Hematopoietic multipotent progenitor cell (in vitro differentiated cells): ENCODE measurements around the gene FOXA2. TPM values are rescaled to one million over a fixed set of nuclear protein-coding genes. Genes with fewer than 3 reads are reported as not detected.
"Not testable (repeated sequence)": the region's sequence is repeated elsewhere in the genome, so short reads cannot be mapped to it uniquely, and the experiment has no call there.

Experiments used
- DNase-seq, 3 donors: peaks; one replicate each; pipeline ENCODE4 v3.0.0-alpha.2; 2011 to 2015; ENCODE audit warnings: low read depth in 2 of 3, low spot score in 2 of 3
- total RNA-seq: library from RNA; depleted of rRNA; stranded (reverse); fragments of >200 nt; gene quantifications from one replicate; pipeline ENCODE4 v1.2.3, GENCODE V29; 2012

FOXA2 gene
- total RNA-seq, 1 donor = not detected

DNA sequence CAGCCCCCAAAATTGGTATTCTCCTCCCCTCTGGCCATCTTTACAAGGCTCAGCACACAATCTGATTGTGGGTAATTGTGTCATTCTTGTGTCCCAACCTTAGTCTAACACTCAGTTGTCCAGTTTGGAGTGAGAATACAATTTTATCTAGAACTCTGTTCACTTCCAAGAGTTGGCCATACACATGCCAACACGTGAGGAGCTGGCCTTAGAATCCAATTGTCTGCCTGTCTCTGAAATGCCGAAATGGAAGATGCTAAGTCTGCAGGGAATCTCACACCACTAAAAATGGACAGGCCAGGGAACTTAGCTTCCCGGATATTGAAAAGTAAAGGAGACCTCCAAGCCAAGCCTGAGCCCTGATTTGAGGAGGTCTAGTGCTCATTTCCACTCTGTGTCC, 12.3 kb downstream of the FOXA2 start:
- DNase-seq = no peak

DNA sequence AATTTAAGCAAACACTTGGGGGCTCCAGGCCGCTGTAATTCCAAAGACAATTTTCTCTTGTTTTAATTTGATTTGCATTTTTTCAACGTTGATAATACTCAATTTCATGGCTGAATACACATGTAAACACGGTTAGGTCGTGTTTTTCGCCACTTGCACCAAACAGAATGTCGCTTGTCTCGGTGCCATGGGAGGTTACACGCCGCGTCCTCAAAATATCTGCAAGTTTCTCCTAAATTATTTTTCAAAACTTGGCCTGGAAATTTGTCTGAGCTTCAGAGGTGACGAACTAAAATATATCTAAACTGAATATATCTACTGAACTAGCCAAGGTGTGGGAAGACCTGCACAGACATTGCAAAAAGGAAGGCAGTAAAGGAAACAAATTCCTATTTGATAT, 15.0 kb downstream of the FOXA2 start:
- no peak for DNase-seq

DNA sequence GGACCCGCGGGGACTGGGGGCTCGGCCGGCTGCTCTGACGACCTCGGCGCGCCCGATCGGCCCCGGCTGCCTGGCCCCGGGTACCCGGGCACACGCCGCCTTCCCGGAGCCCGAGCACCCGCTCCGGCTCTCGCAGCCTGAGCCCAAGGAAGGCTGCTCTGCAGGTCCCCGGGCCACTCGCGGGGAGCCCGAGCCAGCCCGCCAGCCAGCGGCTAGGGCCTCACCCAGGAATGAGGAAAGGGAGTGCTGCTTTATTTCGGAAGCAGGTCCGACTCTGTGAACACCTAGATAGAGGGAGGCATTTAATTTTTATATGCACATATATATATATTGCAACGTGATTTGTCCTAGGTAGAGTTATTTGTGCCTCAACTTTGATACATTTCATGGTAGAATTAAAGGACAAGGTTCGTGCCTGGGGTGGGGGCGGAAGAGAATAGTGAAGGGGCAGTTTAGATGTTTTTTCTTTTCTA, 15.5 kb downstream of the FOXA2 start:
- DNase-seq = no peak

DNA sequence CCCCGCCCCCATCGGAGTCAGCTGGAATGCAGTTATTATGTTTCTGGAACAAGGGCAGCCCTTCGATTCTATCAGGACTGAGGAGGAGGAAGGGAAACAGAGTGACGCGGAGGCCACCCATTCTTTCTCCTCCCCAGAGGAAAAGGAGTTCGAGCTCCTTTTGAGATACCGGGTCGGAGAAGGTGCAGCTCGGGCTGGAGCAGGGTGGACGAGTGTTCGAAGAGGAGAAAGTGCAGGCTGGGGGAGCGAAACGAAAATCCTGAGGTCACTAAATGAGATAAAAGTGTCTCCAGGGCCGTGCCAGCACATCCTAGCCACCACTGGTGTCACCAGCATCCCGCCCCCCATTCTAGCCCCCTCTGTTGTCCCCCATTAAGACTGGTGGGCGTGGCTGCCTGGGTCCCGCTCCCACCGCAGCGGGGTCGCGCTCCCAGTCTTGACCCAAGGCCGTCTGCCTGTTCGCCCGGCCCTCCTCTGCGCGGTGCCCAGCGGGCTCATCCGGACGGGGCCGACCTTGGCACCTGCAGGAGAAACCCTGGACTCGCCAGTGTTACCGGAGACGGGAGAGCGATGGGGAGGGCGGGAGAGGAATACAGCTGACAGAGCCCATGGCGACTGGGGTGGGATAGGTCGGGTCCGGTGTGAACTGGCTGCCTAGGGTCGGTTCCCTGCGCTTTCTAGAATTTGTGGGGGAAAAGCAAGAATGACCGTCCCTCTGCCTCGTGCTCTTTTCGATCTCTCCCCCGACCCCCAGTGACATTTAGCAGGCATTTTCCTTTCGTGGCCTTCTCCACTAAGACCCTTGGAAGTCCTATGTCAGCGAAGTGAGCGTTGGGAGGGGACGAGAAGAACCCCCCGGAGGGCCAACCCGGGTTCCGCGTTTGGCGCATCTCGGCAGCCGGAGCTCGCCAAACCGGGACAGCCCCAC, 16.2 kb downstream of the FOXA2 start:
- DNase-seq = no peak

DNA sequence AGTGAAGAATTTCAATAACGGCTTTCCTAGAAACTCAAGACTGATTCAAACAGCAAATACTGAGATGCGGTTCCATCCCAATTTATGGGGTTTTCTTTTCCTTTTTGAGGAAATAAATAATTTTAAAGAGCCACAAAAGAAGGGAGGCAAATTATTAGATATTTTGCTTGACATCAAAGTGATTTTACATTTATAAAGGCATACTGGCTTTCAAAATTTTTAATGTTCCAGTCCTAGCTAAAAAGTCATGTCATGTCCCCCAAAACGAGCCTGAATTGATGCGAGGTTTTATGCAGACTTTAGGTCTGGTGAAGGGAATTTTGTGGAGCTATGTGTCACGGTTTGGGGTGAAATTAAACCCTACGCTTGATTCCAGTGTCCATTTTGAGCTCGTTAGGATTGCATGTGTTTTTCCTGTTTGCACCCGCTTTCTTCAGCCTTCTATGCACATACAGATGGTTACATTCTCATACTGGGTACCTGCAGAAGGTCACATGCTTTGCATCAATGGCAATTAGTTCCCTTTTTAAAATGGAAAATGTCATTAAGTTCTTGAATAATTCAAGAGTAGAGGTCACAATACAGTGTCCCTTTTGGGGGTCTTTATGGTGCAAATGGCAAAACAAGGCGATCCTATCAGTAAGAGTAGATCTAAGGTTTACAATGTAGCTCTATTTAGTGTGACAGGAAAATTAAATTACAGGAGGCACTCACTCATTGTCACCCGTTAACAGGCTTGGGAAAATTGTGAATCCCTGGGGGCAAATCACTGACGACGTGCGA, 17.3 kb downstream of the FOXA2 start:
- no peak for DNase-seq

DNA sequence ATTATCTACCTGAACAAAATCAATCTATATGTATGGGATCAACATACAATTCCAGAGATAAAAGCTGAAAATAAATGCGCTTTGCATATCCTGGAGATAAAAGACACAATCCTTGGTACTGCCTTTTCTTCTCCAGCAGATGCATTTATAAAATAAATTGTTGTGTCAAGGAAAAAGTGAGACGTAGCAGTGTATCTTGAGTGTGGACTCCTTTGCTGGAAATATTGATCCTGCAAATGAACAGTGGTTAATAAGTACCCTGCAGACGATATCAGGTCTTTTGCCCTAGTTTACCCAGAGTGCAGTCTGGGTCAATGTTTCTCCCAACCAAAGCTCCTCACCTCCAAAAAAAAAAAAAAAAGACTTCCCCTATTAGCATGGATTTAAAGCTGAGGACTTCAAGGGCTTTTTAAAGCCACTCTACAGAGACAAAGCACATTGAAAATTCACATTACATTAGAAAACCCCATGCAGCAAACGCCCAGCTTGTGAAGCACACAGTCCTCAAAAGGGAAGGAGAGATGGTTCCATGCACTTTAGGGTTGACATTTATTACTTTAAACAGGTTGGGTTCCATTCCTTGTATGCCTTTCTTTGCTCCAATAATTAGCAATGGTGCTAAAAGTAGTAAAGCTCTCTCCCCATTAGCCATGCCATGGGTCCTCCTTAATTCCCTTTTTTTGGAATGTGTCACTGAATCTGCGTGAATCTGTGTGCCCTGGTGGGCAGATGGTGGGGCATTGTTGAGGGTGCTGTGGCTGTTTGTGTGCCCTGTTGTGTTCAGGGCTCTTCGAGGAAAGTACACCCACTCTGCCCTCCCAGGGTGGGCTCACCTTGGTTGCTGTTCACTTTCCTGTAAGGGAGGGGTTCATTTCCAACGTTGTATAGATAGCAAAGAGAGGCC, 21.1 kb downstream of the FOXA2 start:
- no peak for DNase-seq

DNA sequence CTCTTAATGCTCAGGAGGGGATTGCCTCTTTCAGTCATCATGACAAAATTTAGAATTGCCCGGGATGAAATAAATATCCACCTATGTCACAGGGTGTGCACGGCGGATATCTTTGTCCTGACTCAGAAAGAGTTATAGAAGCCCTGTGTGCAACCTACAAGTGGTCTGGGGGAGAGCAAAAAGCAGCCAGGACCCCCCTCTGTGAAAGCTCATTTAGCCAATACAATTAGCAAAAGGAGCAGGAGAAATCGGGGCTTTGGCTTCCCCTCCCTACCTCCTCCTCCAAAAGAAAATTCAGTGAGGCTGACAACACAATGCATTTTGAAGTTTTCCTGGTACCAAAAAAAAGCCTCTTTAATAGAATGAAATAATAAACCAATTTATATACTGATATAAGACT, 21.8 kb downstream of the FOXA2 start:
- no peak for DNase-seq

DNA sequence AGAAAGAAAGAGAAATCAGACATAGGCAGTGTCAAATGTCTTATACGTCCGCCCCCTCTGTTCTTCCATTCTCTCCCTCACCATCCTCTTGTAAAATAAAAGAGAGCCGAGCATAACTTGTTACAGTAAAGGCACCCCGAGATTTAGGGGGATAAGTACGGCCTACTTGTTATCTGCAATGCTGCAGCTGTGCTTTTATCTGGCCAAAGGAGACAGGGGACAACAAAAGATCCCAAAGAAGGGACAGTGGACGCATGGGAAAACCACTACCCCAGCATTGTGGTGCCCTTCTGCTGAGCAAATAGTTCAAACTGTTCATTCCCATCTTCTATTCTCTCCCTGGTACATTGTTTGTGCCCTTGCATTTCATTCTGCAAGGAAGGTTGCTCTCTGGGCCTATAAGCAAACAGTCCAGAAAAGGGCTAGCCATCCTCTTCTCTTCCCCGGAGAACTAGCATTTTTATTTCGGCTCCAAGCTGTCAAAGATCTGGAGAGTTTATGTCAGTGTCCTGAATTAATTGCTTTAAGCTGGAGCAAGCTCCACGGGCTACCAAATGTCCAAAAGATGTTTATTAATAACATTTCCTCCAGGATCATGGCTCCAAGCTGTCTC, 22.3 kb downstream of the FOXA2 start:
- DNase-seq = no peak

DNA sequence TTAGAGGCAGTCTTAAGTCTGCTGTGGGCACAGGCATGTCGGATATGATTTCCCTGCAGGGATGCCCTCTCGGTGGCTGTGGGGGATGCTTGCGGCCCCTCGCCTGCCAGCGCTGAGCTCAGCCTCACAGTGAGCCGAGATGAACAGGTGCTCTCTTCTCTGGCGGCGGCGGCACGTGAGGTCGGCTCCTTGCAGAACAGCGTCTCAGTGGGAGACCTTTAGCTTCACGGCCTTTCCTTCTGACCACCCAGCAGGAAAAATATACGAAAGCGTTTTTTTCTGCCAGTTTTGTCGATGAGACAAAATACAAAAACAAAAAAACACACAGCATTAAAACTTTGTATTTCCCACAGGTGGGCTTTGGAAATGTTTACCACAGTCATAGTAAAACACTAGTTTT, 23.6 kb downstream of the FOXA2 start:
- DNase-seq = no peak

DNA sequence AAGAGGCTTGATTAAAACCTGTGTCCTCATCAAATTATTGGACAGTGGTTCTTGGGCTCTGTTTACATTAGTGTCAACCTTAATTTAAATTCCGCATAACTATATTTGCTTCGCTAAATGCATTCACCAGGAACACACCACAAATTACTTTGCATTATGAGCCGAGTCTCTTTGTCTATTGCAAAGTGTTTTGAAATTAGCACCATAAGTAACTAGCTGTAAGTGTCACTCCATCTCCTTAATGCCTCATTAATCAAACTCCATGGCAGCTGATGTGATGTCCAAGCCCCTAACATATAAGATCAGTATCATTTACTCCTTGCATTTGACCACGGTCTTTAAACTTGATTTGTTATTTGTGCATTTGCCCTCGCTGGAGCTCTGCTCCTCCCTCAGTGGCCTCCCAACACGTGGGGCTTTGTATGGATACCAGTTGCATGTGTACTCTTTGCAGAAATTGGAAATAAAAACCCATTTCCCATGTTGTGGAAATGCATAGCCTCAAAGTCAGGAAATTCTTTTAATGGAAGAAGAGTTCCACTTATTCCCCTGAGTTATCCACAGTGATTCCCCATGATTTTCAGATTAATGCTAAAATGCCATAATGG, 24.6 kb downstream of the FOXA2 start:
- no peak for DNase-seq

DNA sequence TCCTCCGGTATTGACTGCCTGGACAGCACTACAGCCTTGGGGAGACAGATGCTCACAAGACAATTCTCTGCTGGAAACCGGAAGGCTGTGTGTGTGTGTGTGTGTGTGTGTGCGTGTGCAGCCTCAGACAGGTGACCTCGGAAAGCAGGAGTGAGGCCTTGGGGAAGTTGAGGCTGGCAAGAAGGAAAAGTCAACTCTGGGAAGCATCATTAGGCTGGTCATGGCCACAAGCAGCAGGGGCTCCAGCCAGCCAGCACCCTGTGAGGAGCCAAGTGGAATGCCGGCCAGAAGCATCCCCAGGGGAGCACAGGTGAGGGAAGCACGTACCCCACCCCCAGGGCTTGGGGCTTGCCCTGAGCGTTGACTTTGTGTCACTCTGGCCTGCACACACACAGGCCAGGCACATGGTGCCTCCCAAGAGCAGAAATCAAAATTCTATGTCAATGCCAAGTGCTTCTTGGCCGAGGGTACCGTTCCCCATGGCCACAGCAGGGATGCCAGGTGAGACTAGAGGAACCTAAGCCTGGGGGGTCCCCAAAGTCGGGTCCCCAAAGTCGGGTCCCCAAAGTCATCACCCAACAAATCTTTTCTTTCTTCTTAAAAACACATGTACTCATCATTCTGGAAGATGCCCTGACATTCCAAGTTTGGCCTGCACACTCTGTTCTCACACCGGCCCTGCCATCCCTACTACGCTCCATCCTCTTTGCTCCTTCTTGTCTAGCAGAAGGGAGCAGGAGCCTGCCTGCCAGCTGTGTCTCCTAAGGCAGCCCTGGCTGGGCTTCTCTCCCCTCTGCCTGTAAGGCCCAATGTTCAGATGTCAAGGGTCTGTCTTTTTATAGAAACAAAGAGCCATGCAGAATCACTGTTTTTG, 26.7 kb downstream of the FOXA2 start:
- no peak for DNase-seq

DNA sequence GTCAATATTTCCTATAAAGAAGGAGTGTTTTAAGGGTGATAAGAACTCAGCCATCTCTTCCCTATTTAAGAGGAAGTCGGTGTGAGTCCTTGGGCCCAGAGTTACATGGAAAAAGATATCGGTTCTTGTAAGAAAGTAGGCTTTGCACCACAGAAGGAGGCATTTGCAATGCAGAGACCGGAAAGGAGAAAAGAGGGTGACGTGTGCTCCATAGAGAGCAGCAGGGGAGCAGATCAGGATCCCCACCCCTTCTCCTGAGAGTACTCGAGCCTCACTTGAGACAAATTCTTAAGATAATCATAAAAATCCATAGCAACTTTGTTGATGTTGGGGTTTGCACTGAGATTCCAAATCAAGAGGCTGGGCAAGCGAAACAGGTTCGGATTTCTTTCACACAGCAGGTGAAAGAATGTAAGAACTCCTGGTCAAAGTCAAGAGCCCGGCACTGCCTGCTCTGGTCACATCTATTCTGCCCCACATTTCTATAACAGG, 27.8 kb downstream of the FOXA2 start:
- DNase-seq = no peak

DNA sequence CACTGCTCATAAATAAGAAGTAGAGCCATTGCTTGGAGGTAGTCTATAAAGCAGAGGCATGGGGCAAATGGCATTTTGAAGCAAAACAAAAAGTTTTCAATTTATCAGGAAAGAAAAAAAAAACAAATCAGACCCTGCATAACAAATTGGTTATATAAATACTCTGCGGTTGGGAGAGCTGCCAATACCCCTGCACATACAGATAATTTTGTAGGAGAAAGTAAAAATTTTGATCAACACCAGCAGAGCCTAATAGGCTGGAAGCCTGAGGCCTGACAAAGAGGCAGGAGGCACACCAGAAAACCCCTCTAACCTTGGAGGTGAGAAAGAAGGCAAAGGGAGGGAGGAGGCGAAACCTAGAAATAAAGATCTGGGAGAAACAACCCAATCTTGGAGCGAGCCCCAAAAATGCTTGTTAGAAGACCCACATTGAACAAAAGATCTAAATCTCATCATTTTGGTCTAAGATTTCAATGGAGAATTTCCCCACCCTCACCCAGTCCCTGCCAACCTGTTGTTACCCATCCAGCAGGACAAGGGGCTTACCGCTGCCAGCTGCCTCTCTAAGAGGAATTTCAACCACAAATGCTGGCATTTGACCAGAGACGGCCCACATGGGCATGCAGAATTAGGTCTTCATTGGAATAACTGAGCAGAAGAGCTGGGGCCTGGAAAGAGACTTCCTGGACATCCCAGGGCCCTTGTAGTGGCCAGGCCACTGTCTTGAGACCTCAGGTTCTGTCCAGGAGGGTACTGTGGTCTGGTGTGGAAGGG, 28.4 kb downstream of the FOXA2 start:
- no peak for DNase-seq

DNA sequence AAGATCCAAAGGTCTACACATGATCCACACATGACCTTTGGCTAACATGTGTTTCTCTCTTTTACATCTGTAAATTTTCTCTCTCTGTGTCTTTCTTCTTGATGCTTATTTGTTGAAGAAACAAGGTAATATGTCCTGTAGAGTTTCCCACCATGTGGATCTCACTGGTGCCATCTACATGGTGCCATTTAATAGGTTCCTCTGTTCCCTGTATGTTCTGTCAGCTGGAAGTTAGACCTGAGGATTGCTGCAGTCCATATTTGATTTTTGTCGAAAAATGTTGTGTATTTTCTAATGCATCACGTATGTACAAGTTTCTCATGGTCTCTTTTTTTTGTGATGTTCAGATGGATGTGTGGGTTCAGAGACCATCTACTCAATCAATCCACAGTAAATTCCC, 30.0 kb downstream of the FOXA2 start:
- DNase-seq = no peak

DNA sequence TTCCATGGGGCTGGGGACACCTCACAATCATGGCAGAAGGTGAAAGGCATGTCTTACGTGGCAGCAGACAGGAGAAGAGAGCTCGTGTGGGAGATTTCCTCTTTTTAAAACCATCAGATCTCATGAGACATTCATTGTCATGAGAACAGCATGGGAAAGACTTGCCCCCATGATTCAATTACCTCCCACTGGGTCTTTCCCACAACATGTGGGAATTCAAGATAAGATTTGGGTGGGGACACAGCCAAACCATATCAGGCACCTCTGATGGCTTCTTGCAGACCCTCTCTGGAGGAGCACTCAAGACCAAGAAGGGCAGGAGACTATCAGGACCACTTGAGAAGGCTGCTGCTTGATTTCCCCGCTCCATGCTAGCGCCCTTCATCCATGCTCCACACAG, 33.9 kb downstream of the FOXA2 start:
- DNase-seq = not testable (repeated sequence)

DNA sequence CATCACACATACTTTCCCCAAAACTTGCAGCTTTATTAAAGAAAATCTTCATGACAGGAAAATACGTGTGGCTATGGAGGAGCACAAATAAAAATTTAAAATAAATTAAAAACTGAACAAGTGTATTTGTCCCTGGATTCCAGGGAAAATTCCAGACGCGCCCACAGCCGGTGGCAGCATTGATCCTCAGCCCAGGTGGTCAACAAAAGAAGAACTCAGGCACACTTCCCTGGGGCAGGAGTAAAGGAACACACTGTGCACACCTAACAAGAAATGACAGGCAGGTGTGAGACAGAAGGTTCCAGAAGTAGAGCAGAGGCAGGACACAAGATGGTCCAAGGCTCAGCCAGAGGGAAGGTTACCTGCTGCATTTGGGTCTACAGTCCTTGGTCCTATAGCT, 36.3 kb downstream of the FOXA2 start:
- no peak for DNase-seq

DNA sequence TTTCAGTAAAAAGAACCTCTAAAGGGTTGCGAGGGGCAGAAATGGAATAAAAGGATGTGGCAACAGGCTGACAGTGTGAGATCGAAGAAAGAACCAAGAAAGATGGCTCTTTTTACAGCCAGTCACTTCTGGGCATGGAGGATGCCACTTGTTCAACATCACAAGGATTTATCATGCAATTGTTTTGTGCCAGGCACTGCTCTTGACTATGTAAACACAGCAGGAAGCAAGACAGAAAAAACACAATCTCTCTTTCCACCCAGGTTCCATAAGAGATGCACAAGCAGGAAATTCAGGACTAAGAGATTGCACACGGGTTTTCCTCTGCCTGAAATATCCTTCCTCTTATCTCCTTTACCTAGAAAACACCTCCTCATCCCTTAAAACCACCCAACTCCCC, 38.0 kb downstream of the FOXA2 start:
- no peak for DNase-seq

DNA sequence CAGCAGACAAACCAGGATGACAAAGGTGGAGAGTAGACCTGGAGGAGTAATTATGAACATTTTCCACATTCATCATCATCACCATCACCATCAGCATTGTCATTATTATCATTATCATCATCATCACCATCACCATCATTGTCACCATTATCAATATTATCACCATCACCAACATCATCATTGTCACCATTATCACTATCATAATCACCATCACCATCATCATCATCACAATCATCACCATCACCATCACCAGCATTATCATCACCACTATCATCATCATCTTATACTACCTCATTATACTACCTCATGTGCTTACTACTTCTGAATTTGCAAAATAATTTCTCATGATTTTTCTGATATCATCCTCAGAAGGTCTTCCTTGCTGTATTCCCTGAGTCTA, 39.3 kb downstream of the FOXA2 start:
- no peak for DNase-seq
